HG03565 (cell line): ENCODE data around the gene CA10.

Source experiments
- ATAC-seq: cut with Tn5 transposase; IDR thresholded peaks from one replicate; pipeline ENCODE4 v1.9.1; 2021; ENCODE audit warnings: mild to moderate bottlenecking, moderate library complexity; ENCODE audit not compliant: unreplicated experiment

Gene CA10

GRCh38 chr17:51734976-51735375, 423.5 kb downstream of the CA10 start:
- no peak for ATAC-seq

GRCh38 chr17:51734462-51734861, 424.1 kb downstream of the CA10 start:
- no peak for ATAC-seq

GRCh38 chr17:51733166-51733565, 425.3 kb downstream of the CA10 start:
- no peak for ATAC-seq

- ATAC-seq: no peak
These were observed 426.4 kb downstream of the CA10 start for GRCh38 chr17:51731941-51732722.

GRCh38 chr17:51730303-51731050, 428.0 kb downstream of the CA10 start:
- ATAC-seq: no peak

- peak; percentile 91 for ATAC-seq
These were observed 433.3 kb downstream of the CA10 start for GRCh38 chr17:51725185-51725584.

GRCh38 chr17:51724043-51724580, 434.4 kb downstream of the CA10 start:
- no peak for ATAC-seq

- no peak for ATAC-seq
These were observed 435.5 kb downstream of the CA10 start for GRCh38 chr17:51722994-51723393.

GRCh38 chr17:51721730-51722129, 436.8 kb downstream of the CA10 start:
- ATAC-seq: no peak

- ATAC-seq: no peak
These were observed 438.1 kb downstream of the CA10 start for GRCh38 chr17:51720439-51720838.

GRCh38 chr17:51718983-51719382, 439.5 kb downstream of the CA10 start:
- no peak for ATAC-seq

GRCh38 chr17:51711581-51711980, 446.9 kb downstream of the CA10 start:
- ATAC-seq: no peak

GRCh38 chr17:51710634-51710979, 447.9 kb downstream of the CA10 start:
- no peak for ATAC-seq

- no peak for ATAC-seq
These were observed 448.6 kb downstream of the CA10 start for GRCh38 chr17:51709694-51710633.

- no peak for ATAC-seq
These were observed 451.3 kb downstream of the CA10 start for GRCh38 chr17:51707216-51707615.

- ATAC-seq: no peak
These were observed 452.4 kb downstream of the CA10 start for GRCh38 chr17:51706093-51706492.

GRCh38 chr17:51703361-51704341, 454.9 kb downstream of the CA10 start:
- no peak for ATAC-seq

GRCh38 chr17:51702963-51703360, 455.6 kb downstream of the CA10 start:
- no peak for ATAC-seq

GRCh38 chr17:51701501-51701900, 457.0 kb downstream of the CA10 start:
- ATAC-seq: no peak
